Sigmoid colon (tissue), 4 donors: ENCODE data around the gene ADM.

ENCODE experiments used
- CTCF ChIP-seq, 4 experiments: fragments of 450-650 bp in 3 of 4; fragments of 200-600 bp in 1 of 4; IDR thresholded peaks; one replicate each; pipeline ENCODE4 v1.5.1; 2016 to 2019; ENCODE audit warnings: antibody characterized with exemption in 4 of 4, mild to moderate bottlenecking in 3 of 4, moderate library complexity in 2 of 4
- POLR2A ChIP-seq, 2 donors: fragments of 450-650 bp; IDR thresholded peaks; one replicate each; pipeline ENCODE4 v1.6.1; 2016; ENCODE audit warnings: antibody characterized with exemption in 2 of 2, mild to moderate bottlenecking in 2 of 2, moderate library complexity in 2 of 2
- POLR2AphosphoS5 ChIP-seq, 4 donors: sonication (generic); formaldehyde crosslinking; IDR thresholded peaks; one replicate each; pipeline ENCODE4 v1.6.1; 2017; ENCODE audit warnings: antibody characterized with exemption in 4 of 4

GRCh38 chr11:10272132-10272531 is 32.7 kb upstream of the ADM start:
- TF ChIP-seq POLR2A (IDR thresholded peaks at IDR 0.05) = no peak
- TF ChIP-seq CTCF (IDR thresholded peaks at IDR 0.05) = no peak
- TF ChIP-seq POLR2AphosphoS5 (IDR thresholded peaks at IDR 0.05) = no peak
